Measurements from ENCODE around the gene TRIM72. TPM values are rescaled to one million over a fixed set of nuclear protein-coding genes. Genes with fewer than 3 reads are reported as not detected.

TRIM72 gene
- total and polyA plus RNA-seq, 9 of the 15 experiments (the other 6 are each of a cell fraction or from before 2014, with no cell fraction given) = under 0.01 TPM; not detected in 8

DNA sequence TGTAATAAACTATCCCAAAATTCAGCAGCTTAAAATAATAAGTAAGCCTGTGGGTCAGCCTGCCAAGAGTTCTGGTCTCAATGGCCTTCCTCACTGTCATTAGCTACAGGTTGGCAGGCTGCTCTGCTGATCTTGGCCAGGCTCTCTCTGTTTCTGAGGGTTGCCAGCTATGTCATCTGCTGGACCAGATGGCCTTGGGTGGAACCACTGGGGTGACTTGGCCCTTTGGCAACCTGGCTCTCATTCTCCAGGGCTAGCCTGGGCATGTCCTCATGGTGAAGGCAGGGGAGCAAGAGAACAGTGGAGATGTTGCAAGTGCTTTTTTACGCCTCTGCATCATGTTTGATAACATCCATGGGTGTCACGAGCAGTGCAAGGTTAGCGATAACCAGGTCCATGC, 59.8 kb downstream of the TRIM72 start (continued):
- TF ChIP-seq PML (IDR thresholded peaks at IDR 0.05; ENCODE audit: low read length) = no peak
- no peak for TF ChIP-seq SMARCA5 (IDR thresholded peaks at IDR 0.05)
- TF ChIP-seq ZC3H8 (IDR thresholded peaks at IDR 0.05) = no peak
- TF ChIP-seq TEAD4 (IDR thresholded peaks at IDR 0.05; ENCODE audit: low read length) = no peak
- TF ChIP-seq TEAD4 (CRISPR knock-in tag; IDR thresholded peaks at IDR 0.05; ENCODE audit: borderline replicate concordance) = no peak
- TF ChIP-seq ZNF592 (IDR thresholded peaks at IDR 0.05) = no peak

Measured in K562 (cell line).